NCI-H2171 (cell line): Measurements from ENCODE around the gene SH3BP1.
"Not testable (repeated sequence)": the region's sequence is repeated elsewhere in the genome, so short reads cannot be mapped to it uniquely, and the experiment has no call there.

Experiments used
- DNase-seq: peaks from one replicate; lab custom pipeline; 2025; lab: John Stamatoyannopoulos, UW

SH3BP1 gene

DNA sequence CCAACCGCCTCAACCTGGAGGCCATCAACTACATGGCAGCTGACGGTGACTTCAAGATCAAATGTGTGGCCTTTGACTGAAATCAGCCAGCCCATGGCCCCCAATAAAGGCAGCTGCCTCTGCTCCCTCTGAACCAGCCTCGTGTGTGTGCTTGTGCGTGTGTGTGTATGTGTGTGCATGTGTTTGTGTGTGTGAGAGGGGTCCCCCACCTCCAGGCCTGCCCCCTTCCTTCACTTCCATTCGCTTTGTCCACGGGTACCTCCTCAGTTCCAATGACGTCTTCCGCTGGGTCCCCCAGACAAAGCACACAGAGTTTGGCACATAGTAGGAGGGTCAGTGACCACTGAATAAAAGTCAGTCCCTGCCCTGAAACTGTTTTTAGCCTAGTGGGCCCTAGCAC, 40.2 kb downstream of the SH3BP1 start:
- no peak for DNase-seq

DNA sequence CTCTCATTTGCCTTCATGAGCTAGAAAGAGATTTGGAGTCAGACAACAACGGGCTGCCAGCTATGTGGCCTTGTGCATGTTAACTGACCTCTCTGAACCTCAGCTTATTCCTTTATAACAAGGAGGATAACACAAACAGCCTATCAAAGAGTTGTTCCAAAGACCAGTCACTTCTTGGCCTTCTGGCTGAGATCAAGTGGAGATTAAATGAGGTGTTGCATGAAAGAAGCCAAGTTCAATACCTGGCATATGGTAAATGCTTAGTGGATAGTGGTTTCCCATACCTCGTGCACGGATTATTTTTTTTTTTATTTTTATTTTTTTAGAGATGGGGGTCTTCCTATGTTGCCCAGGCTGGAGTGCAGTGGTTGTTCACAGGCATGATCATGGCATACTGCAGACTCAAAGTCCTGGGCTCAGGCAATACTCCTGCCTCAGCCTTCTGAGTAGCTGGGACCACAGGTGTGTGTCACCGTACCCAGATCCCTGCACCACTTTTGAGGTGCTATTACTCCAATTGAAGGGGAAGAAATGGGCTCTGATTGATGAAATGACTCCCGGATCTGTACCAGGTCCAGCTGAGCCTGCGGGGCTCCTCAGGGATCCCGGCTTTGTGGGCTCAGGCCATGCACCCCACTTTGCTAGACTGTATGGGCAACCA, 40.9 kb downstream of the SH3BP1 start:
- no peak for DNase-seq

- no peak for DNase-seq
These were observed 41.5 kb downstream of the SH3BP1 start for GRCh38 chr22:37681001-37681424.

- DNase-seq, result peak; percentile 37
These were observed 42.1 kb downstream of the SH3BP1 start for GRCh38 chr22:37681556-37682049.

DNA sequence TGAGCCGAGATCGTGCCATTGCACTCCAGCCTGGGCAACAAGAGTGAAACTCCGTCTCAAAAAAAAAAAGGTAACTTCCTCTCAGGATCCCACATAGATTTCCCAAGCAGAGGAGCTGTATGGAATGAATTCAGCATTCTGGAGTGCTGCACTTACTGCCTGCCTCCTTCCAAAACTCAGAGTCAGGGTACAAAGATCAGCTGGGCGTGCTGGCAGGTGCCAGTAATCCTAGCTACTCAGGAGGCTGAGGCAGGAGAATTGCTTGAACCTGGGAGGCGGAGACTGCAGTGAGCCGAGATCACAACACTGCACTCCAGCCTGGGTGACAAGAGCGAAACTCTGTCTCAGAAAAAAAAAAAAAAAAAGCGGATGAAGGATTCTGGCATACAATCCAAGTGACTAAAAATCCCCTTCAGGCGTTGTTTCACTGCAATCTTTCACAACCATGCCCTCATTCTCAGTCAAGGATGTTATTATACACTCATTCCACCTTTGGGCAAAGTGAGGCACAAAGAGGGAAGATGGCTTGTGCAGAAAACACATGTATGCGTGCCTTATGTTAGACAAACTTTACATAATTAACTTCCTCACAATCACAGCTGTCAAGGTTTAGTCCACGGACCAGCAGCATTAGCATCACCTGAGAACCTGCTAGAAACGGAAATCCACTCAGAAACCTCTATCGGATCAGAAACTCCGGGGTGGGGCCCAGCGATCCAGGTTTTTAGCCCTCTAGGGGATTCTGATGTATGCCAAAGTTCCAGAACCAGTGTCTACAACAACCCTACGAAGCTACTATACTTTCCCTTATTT, 45.5 kb downstream of the SH3BP1 start:
- no peak for DNase-seq

DNA sequence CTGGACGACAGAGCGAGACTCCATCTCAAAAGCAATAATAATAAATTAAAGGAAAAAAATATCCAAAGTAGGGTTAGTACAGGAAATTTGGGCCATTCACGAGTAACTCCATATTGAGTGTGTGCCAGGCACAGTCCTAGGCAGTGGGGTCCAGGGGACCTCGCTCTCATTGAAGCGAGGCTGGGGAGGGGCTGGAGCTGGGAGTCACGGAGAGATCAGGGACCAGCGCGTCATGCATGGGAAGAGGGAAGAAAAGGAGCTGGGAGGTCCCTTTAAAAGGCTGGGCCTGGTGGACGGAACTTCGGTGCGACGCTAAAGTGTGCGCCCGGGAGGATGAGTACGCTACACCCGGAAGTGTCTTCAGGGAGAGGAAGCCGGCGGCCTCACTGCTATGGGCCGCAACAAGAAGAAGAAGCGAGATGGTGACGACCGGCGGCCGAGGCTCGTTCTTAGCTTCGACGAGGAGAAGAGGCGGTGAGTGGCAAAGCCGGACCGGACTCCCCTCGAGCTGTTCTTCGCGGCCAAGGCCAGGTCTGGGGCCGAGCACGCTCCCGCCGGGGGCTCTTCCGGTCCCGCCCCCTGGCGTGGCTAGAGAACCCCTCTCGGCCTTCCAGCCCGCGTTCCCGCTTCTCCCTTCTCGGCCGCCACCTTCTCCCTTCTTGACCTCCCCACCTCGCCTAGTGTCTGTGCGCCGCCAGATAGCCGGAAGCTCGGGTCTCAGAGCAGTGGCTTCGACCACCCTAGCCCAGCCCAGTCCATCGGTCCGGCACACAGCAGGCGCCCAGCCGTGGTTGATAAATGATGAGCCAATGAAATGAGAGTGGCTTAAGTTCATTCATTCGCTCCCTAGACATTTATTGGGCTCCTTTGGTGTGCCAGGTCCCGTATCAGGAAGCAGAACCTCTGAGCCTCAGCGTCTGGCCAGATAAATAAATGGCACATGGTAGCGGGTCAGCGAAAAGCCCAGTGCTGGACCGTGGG, 46.8 kb downstream of the SH3BP1 start, which contains the start of gene NOL12:
NOL12 (plus strand) TSS at position 342 of the 981 bp plus-strand sequence; CDS start at position 392, 50 bp downstream.
- peak; percentile 80 for DNase-seq

GRCh38 chr22:37690407-37690806, 50.9 kb downstream of the SH3BP1 start:
- DNase-seq, result no peak

DNA sequence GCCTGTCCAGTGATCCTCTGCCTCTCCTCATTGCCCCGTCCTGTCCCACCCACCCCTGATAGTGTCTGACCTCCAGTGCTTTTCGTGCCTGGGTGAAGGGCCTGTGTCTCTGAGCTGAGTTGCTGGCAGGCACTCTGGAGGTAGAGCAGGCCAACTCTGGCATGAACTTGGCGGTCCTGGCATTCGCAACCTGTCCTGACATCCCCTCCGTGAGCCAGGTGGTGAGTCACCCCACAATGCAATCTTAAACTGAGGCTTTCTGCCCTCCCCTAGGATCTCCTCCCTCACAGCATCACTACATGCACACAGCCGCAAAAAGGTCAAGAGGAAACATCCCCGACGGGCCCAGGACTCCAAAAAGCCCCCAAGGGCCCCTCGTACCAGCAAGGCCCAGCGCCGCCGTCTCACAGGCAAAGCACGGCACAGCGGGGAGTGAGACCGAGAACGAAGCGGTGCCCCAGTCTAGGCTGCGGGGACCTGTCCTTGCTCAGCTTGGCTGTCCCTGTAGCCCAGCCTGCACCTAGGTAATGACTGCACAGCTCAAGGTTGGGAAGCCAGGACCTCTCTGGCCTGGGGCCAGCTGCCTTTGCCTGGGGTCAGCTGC, 51.5 kb downstream of the SH3BP1 start:
- no peak for DNase-seq

DNA sequence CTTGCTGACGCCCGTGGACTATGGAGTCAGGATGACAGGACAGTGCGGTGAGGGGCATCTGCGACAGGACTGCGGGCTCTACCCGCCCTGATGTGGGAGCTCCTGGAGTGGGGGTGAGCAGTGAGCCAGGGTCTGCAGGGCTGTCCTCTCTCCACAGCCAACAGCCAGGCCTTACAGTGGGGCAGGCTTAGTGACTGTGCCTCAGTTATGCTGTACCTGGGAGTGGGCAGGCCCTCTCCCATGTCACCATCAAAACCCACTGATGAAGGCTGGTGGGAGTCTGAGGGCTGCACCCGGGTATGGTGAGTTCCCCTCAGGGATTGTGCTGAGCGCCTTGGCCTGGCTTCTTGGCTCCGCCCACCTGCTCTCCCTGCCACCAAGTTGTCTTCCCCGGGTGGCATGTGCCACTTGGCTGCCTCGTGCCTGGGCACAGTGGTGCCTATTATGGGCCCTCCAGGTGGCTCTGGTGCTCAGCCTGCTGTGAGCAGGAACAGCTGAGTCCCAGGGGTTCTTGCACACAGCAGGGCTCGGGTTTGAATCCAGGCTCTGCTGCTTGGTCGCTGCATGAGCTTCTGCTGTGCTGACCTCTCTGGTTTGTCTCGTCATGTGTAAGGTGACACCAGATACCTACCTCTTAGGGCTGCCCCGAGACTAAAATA, 53.3 kb downstream of the SH3BP1 start:
- no peak for DNase-seq

GRCh38 chr22:37694131-37694530, 54.7 kb downstream of the SH3BP1 start:
- DNase-seq, result not testable (repeated sequence)

DNA sequence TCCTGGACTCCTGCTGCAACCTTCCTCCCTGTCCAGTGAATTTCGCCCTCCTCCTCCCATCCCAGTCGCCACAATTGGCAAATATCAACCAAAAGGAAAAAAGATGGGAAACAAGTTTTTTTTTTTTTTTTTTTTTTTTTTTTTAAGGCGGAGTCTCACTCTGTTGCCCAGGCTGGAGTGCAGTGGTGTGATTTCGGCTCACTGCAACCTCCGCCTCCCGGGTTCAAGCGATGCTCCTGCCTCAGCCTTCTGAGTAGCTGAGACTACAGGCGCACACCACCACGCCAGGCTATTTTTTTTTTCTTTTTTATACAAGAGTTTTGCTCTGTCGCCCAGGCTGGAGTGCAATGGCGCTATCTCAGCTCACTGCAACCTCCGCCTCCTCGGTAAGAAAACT, 56.8 kb downstream of the SH3BP1 start:
- DNase-seq, result not testable (repeated sequence)

- DNase-seq, result peak; percentile 99
These were observed 57.4 kb downstream of the SH3BP1 start, which contains the start of gene TRIOBP for GRCh38 chr22:37696657-37697537. Gene TRIOBP (plus strand): TSS chr22:37697048. CDS start chr22:37701366, 4,318 bp downstream.

DNA sequence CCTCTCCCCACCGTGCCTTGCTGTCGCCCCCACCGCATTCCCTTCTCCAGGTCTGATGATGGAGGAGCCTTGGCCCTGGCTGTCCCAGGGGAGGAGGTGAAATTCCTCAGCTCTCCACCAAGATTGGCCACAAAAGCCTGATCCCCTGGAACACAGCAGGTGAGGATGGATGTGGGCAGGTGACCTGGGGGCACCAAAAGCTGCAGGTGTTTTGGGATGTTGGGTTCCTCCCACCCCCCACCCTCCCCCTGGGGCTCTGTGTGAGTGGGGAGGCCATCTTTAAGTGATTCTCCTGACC, 58.0 kb downstream of the SH3BP1 start:
- no peak for DNase-seq

- DNase-seq, result no peak
These were observed 61.8 kb downstream of the SH3BP1 start for GRCh38 chr22:37701141-37701786.

DNA sequence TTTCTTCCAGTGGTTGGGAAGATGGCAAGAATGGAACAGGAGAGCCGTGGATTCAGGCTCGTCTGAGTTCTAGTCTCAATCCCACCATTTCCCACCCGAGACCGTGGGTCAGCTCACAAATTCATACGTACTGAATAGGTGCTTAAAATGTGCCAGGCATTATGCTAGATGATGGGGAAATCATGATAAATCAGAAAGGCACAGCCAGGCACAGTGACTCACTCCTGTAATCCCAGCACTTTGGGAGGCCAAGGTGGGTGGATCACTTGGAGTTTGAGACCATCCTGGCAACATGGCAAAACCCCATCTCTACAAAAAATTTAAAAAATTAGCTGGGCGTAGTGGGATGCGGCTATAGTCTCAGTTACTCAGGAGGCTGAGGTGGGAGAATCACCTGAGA, 64.4 kb downstream of the SH3BP1 start:
- DNase-seq, result no peak

DNA sequence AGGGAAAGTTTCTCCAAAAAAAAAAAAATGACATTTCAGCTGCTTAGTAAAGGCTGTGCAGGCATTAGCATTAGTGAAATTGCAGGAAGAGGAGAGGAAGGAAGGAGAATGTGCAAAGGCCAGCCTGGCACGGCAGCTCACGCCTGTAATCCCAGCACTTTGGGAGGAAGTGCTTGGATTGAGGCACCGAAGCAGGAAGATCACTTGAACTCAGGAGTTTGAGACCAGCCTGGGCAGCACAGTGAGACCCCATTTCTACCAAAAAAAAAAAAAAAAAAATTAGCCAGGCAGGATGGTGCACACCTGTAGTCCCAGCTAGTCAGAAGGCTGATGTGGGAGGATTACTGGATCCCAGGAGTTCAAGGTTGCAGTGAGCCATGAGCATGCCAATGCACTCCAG, 65.2 kb downstream of the SH3BP1 start:
- no peak for DNase-seq

GRCh38 chr22:37705205-37705604, 65.7 kb downstream of the SH3BP1 start:
- DNase-seq, result no peak
